Mesothelial cell of epicardium (in vitro differentiated cells): Measurements from ENCODE around the gene HEATR9. TPM values are rescaled to one million over a fixed set of nuclear protein-coding genes. Genes with fewer than 3 reads are reported as not detected.

Experiments
- DNase-seq, 2 experiments: peaks; one replicate each; pipeline ENCODE4 v3.0.0; 2021; ENCODE audit warnings: low spot score in 2 of 2; ENCODE audit not compliant: unreplicated experiment in 2 of 2
- H3K27ac Mint-ChIP-seq: 2 replicates; pipeline ENCODE4 v1.8.0; 2021; ENCODE audit warnings: mixed read lengths
- H3K27me3 Mint-ChIP-seq: 2 replicates; pipeline ENCODE4 v1.8.0; 2021; ENCODE audit warnings: low read depth, mixed read lengths
- H3K36me3 Mint-ChIP-seq: 2 replicates; pipeline ENCODE4 v1.8.0; 2021; ENCODE audit warnings: mixed read lengths
- H3K4me1 Mint-ChIP-seq: 2 replicates; pipeline ENCODE4 v1.8.0; 2021; ENCODE audit warnings: mixed read lengths
- H3K4me3 Mint-ChIP-seq: 2 replicates; pipeline ENCODE4 v1.8.0; 2021; ENCODE audit warnings: mild to moderate bottlenecking, moderate library complexity, mixed read lengths
- H3K9me3 Mint-ChIP-seq: 2 replicates; pipeline ENCODE4 v1.8.0; 2021; ENCODE audit warnings: mixed read lengths
- CTCF ChIP-seq: fragments of 200-600 bp; sonication (generic); IDR thresholded peaks from one replicate; pipeline ENCODE4 v1.5.0; 2021; ENCODE audit warnings: antibody characterized with exemption; ENCODE audit not compliant: unreplicated experiment
- total RNA-seq: library from RNA; stranded (reverse); gene quantifications from 3 replicates; pipeline ENCODE4 v1.2.1, GENCODE V29; 2021

Gene HEATR9
- total RNA-seq, 1 donor from 2014 or later = not detected

- H3K9me3 Mint-ChIP-seq = no peaks in the 10 kb centered on the region
Observed at GRCh38 chr17:35892091-35893035, 23.7 kb upstream of the HEATR9 start.

GRCh38 chr17:35891269-35891668 lies 22.6 kb upstream of the HEATR9 start:
- no peaks in the 10 kb centered on the region for H3K27me3 Mint-ChIP-seq
- H3K4me3 Mint-ChIP-seq = no peak overlapping the region
- no peaks in the 10 kb centered on the region for H3K9me3 Mint-ChIP-seq
- peak overlapping the region; percentile 71 for H3K27ac Mint-ChIP-seq
- H3K4me1 Mint-ChIP-seq = peaks cover 31% of the 10 kb centered on the region
- no peaks in the 10 kb centered on the region for H3K36me3 Mint-ChIP-seq
- no peak for DNase-seq
- no peak for TF ChIP-seq CTCF

More at GRCh38 chr17:35892091-35893035, 23.7 kb upstream of the HEATR9 start:
- H3K36me3 Mint-ChIP-seq = no peaks in the 10 kb centered on the region
- peaks cover 31% of the 10 kb centered on the region for H3K4me1 Mint-ChIP-seq
- H3K4me3 Mint-ChIP-seq = no peak overlapping the region
- H3K27me3 Mint-ChIP-seq = no peaks in the 10 kb centered on the region
- no peak for TF ChIP-seq CTCF
- peak overlapping the region; percentile 67 for H3K27ac Mint-ChIP-seq
- DNase-seq = no peak

GRCh38 chr17:35890774-35891155 lies 22.1 kb upstream of the HEATR9 start:
- TF ChIP-seq CTCF = no peak
- H3K27ac Mint-ChIP-seq = peak overlapping the region; percentile 71
- no peak for DNase-seq

GRCh38 chr17:35889818-35890773 lies 21.4 kb upstream of the HEATR9 start:
- Mint-ChIP-seq H3K27me3 (no peaks in the 10 kb centered on the region), H3K36me3 (no peaks in the 10 kb centered on the region), H3K9me3 (no peaks in the 10 kb centered on the region), H3K27ac (peak overlapping the region; percentile 97), H3K4me1 (peaks cover 31% of the 10 kb centered on the region), H3K4me3 (peak overlapping the region; percentile 18)
- no peak for TF ChIP-seq CTCF
- peak; percentile 58 to 72 for DNase-seq

More at GRCh38 chr17:35890774-35891155, 22.1 kb upstream of the HEATR9 start:
- Mint-ChIP-seq H3K9me3 (no peaks in the 10 kb centered on the region), H3K4me1 (peaks cover 31% of the 10 kb centered on the region), H3K4me3 (no peak overlapping the region), H3K27me3 (no peaks in the 10 kb centered on the region), H3K36me3 (no peaks in the 10 kb centered on the region)

GRCh38 chr17:35889241-35889640 lies 20.6 kb upstream of the HEATR9 start:
- Mint-ChIP-seq H3K27me3 (no peaks in the 10 kb centered on the region), H3K27ac (peak overlapping the region; percentile 97), H3K9me3 (no peaks in the 10 kb centered on the region), H3K4me3 (no peak overlapping the region), H3K36me3 (no peaks in the 10 kb centered on the region), H3K4me1 (peaks cover 31% of the 10 kb centered on the region)
- no peak for DNase-seq
- TF ChIP-seq CTCF = no peak
